HL-60 (cell line): ENCODE data around the gene FAM53B.

ENCODE experiments used
- DNase-seq, 2 experiments: peaks; one replicate each; pipeline ENCODE4 v3.0.0-alpha.2; 2010 to 2020; ENCODE audit warnings: low read depth in 1 of 2, low spot score in 1 of 2
- H3K27ac ChIP-seq: fragments of 250-450 bp; sonication (Bioruptor Pico); replicated peaks from 2 replicates; pipeline ENCODE4 v1.5.1; 2020; ENCODE audit warnings: mild to moderate bottlenecking, moderate library complexity
- H3K27me3 ChIP-seq: fragments of 250-450 bp; sonication (Bioruptor Pico); 2 replicates; pipeline ENCODE4 v1.5.1; 2021; ENCODE audit warnings: mild to moderate bottlenecking, moderate library complexity; ENCODE audit not compliant: insufficient read depth, poor library complexity, severe bottlenecking
- H3K4me3 ChIP-seq: replicated peaks from 2 replicates; pipeline ENCODE4 v1.5.1; 2011; ENCODE audit warnings: mild to moderate bottlenecking, control low read depth, low read length; ENCODE audit not compliant: insufficient read depth
- GABPA ChIP-seq: IDR thresholded peaks from 2 replicates; pipeline ENCODE4 v1.6.1; 2012; ENCODE audit warnings: low read depth
- POLR2AphosphoS5 ChIP-seq: IDR thresholded peaks from 2 replicates; pipeline ENCODE4 v1.6.1; 2012; ENCODE audit warnings: low read depth
- REST ChIP-seq: IDR thresholded peaks from 2 replicates; pipeline ENCODE4 v1.6.1; 2012; ENCODE audit warnings: low read depth; ENCODE audit not compliant: insufficient replicate concordance
- SPI1 ChIP-seq: IDR thresholded peaks from 2 replicates; pipeline ENCODE4 v1.6.1; 2012; ENCODE audit warnings: low read depth, mild to moderate bottlenecking, borderline replicate concordance
- TF ChIP-seq, protein P1 (sequence below): IDR thresholded peaks from one replicate; pipeline ENCODE4 v1.5.1; 2011; ENCODE audit warnings: low read length, control low read depth, inconsistent platforms; ENCODE audit not compliant: insufficient read depth

The FAM53B gene

GRCh38 chr10:124599588-124600050, 144.6 kb downstream of the FAM53B start:
- H3K27me3 ChIP-seq = no peaks in the 10 kb centered on the region
- H3K4me3 ChIP-seq = no peak overlapping the region
- TF ChIP-seq GABPA (no peak), SPI1 (no peak), REST (no peak)
- H3K27ac ChIP-seq = no peak overlapping the region
- DNase-seq = no peak

DNA sequence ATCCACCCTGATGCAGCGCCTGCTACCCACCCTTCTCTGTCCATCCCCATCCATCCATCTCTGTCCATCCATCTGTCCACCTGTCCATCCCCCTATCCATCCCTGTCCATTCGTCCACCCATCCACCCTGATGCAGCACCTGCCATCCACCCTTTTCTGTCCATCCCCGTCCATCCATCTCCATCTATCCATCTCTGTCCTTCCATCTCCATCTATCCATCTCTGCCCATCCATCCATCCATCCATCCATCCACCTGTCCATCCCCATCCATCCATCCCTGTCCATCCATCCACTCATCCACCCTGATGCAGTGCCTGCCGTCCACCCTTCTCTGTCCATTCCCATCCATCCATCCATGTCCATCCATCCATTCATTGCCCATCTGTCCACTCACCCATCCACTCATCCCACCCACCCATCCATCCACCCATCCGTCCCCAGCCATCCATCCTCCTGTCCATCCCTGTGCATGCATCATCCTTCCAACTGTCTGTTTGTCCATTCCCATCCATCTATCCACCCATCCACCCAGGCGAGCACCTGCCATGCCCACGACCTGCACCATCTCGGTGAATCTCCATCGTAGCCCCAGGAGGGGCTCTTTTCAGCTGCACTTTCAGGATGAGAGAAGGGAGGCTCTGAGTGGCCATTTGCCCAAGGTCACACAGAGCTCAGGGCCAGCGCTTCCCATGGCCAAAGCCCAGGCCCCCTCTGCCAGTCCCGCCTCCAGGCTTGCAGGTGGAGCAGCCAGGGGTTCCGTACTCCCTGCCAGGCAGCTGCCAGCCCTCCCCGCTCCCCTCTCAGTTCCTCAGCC, 145.2 kb downstream of the FAM53B start:
- Histone ChIP-seq H3K27me3 (no peaks in the 10 kb centered on the region), H3K27ac (no peak overlapping the region), H3K4me3 (no peak overlapping the region)
- DNase-seq = no peak
- TF ChIP-seq, protein P1, sequence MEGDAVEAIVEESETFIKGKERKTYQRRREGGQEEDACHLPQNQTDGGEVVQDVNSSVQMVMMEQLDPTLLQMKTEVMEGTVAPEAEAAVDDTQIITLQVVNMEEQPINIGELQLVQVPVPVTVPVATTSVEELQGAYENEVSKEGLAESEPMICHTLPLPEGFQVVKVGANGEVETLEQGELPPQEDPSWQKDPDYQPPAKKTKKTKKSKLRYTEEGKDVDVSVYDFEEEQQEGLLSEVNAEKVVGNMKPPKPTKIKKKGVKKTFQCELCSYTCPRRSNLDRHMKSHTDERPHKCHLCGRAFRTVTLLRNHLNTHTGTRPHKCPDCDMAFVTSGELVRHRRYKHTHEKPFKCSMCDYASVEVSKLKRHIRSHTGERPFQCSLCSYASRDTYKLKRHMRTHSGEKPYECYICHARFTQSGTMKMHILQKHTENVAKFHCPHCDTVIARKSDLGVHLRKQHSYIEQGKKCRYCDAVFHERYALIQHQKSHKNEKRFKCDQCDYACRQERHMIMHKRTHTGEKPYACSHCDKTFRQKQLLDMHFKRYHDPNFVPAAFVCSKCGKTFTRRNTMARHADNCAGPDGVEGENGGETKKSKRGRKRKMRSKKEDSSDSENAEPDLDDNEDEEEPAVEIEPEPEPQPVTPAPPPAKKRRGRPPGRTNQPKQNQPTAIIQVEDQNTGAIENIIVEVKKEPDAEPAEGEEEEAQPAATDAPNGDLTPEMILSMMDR = no peak
- no peak for TF ChIP-seq REST
- no peak for TF ChIP-seq SPI1
- no peak for TF ChIP-seq GABPA
- TF ChIP-seq POLR2AphosphoS5 = no peak

DNA sequence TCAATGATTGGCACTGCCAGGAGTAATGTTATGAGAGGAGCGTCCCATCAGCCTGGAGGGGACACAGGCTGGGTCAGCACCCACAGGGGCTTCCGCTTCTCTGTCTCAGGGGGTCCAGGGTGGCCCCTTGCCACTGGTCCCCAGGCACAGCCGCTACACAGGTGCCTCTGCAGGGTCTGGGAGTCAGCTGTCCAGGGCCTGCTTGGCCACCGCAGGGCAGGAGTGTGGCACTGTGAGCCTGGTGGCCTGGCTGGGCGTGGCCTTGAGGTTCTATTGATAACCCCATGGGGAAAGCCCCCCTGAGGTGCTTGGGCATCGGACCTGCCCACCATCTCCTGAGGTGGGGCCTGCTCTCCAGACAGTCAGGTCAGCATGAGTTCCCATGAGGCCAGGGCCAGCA, 146.0 kb downstream of the FAM53B start:
- Histone ChIP-seq H3K27ac (no peak overlapping the region), H3K27me3 (no peaks in the 10 kb centered on the region), H3K4me3 (no peak overlapping the region)
- no peak for TF ChIP-seq GABPA
- TF ChIP-seq REST = no peak
- TF ChIP-seq, protein P1 = no peak
- no peak for TF ChIP-seq POLR2AphosphoS5
- DNase-seq = no peak

- H3K27ac ChIP-seq = no peak overlapping the region
- no peak for DNase-seq
- no peak overlapping the region for H3K4me3 ChIP-seq
Measured at GRCh38 chr10:124597846-124598165, 146.4 kb downstream of the FAM53B start.

More at GRCh38 chr10:124597846-124598165, 146.4 kb downstream of the FAM53B start:
- H3K27me3 ChIP-seq = no peaks in the 10 kb centered on the region
- TF ChIP-seq, protein P1 = no peak
- TF ChIP-seq REST (no peak), POLR2AphosphoS5 (no peak), SPI1 (no peak), GABPA (no peak)
